ENCODE data around the gene GPR15LG.
"Not testable (repeated sequence)": the region's sequence is repeated elsewhere in the genome, so short reads cannot be mapped to it uniquely, and the experiment has no call there.

GPR15LG gene

GRCh38 chr10:84173501-84173929, at the start of gene GPR15LG:
Gene GPR15LG, plus strand, starts transcription at chr10:84173801. Its CDS starts 51 bp downstream, at chr10:84173852.
- in situ Hi-C loops (cut with HindIII; ENCODE audit: low sequenced_read_pairs): no loop called here

GRCh38 chr10:84125910-84126784, 47.5 kb upstream of the GPR15LG start:
- in situ Hi-C loops (cut with HindIII; ENCODE audit: low sequenced_read_pairs): not testable (repeated sequence)

- in situ Hi-C loops (cut with HindIII; ENCODE audit: low sequenced_read_pairs): no loop called here
These were observed 46.8 kb upstream of the GPR15LG start for GRCh38 chr10:84126785-84127167.

- in situ Hi-C loops (cut with HindIII; ENCODE audit: low sequenced_read_pairs): no loop called here
These were observed 37.8 kb upstream of the GPR15LG start for GRCh38 chr10:84135836-84136235.

GRCh38 chr10:84137811-84138210, 35.8 kb upstream of the GPR15LG start:
- in situ Hi-C loops (cut with HindIII; ENCODE audit: low sequenced_read_pairs): no loop called here

GRCh38 chr10:84138478-84139125, 35.0 kb upstream of the GPR15LG start:
- in situ Hi-C loops (cut with HindIII; ENCODE audit: low sequenced_read_pairs): no loop called here

- in situ Hi-C loops (cut with HindIII; ENCODE audit: low sequenced_read_pairs): no loop called here
These were observed 34.2 kb upstream of the GPR15LG start, which contains the start of gene GHITM for GRCh38 chr10:84139126-84140035. Gene GHITM, plus strand, starts transcription at chr10:84139509. Its CDS starts 1,992 bp downstream, at chr10:84141501.

GRCh38 chr10:84140036-84140379, 33.6 kb upstream of the GPR15LG start:
- in situ Hi-C loops (cut with HindIII; ENCODE audit: low sequenced_read_pairs): no loop called here

GRCh38 chr10:84147347-84147746, 26.3 kb upstream of the GPR15LG start:
- in situ Hi-C loops (cut with HindIII; ENCODE audit: low sequenced_read_pairs): no loop called here

- in situ Hi-C loops (cut with HindIII; ENCODE audit: low sequenced_read_pairs): not testable (repeated sequence)
These were observed 25.5 kb upstream of the GPR15LG start for GRCh38 chr10:84148006-84148597.

- in situ Hi-C loops (cut with HindIII; ENCODE audit: low sequenced_read_pairs): no loop called here
These were observed 23.7 kb upstream of the GPR15LG start for GRCh38 chr10:84149854-84150253.

GRCh38 chr10:84152769-84153168, 20.8 kb upstream of the GPR15LG start:
- in situ Hi-C loops (cut with HindIII; ENCODE audit: low sequenced_read_pairs): no loop called here

GRCh38 chr10:84155521-84155920, 18.1 kb upstream of the GPR15LG start:
- in situ Hi-C loops (cut with HindIII; ENCODE audit: low sequenced_read_pairs): no loop called here

GRCh38 chr10:84156009-84156408, 17.6 kb upstream of the GPR15LG start:
- in situ Hi-C loops (cut with HindIII; ENCODE audit: low sequenced_read_pairs): no loop called here

GRCh38 chr10:84156768-84157167, 16.8 kb upstream of the GPR15LG start:
- in situ Hi-C loops (cut with HindIII; ENCODE audit: low sequenced_read_pairs): no loop called here

GRCh38 chr10:84158061-84158460, 15.5 kb upstream of the GPR15LG start:
- in situ Hi-C loops (cut with HindIII; ENCODE audit: low sequenced_read_pairs): no loop called here

- in situ Hi-C loops (cut with HindIII; ENCODE audit: low sequenced_read_pairs): no loop called here
These were observed 15.1 kb upstream of the GPR15LG start for GRCh38 chr10:84158550-84158949.

- in situ Hi-C loops (cut with HindIII; ENCODE audit: low sequenced_read_pairs): no loop called here
These were observed 14.4 kb upstream of the GPR15LG start for GRCh38 chr10:84159076-84159685.

- in situ Hi-C loops (cut with HindIII; ENCODE audit: low sequenced_read_pairs): no loop called here
These were observed 12.8 kb upstream of the GPR15LG start for GRCh38 chr10:84160663-84161362.

GRCh38 chr10:84163996-84164395, 9.6 kb upstream of the GPR15LG start:
- in situ Hi-C loops (cut with HindIII; ENCODE audit: low sequenced_read_pairs): no loop called here

All from DLD1 (cell line).